CD4-positive, alpha-beta T cell treated with Interleukin-6 at 100 ng/mL for 8 hours (primary cell): ENCODE measurements around the gene CDK5.
"Not testable (repeated sequence)": the region's sequence is repeated elsewhere in the genome, so short reads cannot be mapped to it uniquely, and the experiment has no call there.

Source experiments
- DNase-seq: peaks from one replicate; pipeline ENCODE4 v3.0.0-alpha.2; 2020; ENCODE audit warnings: mixed read lengths, low spot score

The CDK5 gene

DNA sequence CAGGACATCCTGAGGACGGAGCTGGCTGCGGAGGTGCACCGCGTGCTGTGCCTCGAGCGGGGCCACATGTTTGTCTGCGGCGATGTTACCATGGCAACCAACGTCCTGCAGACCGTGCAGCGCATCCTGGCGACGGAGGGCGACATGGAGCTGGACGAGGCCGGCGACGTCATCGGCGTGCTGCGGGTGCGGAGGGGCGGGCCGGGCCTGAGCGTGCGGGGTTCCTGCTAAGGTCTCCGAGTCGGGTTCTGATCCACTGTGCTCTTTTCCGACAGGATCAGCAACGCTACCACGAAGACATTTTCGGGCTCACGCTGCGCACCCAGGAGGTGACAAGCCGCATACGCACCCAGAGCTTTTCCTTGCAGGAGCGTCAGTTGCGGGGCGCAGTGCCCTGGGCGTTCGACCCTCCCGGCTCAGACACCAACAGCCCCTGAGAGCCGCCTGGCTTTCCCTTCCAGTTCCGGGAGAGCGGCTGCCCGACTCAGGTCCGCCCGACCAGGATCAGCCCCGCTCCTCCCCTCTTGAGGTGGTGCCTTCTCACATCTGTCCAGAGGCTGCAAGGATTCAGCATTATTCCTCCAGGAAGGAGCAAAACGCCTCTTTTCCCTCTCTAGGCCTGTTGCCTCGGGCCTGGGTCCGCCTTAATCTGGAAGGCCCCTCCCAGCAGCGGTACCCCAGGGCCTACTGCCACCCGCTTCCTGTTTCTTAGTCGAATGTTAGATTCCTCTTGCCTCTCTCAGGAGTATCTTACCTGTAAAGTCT lies 43.8 kb downstream of the CDK5 start:
- DNase-seq = peak; percentile 93

DNA sequence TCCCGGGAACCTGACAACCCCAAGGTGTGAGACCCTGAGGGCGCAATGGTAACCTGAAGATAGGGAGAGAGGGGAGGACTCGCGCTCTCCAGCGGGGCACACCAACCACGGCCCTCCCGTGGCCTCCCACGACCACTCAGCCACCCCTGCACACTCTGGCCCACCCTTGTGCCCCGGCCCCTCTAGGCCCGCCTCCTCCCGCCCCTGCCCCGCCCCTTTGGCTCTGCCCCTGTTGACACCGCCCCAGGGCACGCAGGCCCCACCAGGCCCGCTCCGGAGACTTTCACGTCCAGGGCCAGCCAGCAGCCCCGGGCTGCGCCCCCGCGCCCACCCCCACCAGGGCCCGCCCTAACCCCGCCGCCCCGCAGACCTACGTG lies 44.4 kb downstream of the CDK5 start:
- DNase-seq = no peak

- DNase-seq = no peak
Measured at GRCh38 chr7:151012911-151013347, 44.8 kb downstream of the CDK5 start.

GRCh38 chr7:151012031-151012692 lies 45.5 kb downstream of the CDK5 start:
- no peak for DNase-seq

- not testable (repeated sequence) for DNase-seq
Measured at GRCh38 chr7:151011616-151012015, 46.1 kb downstream of the CDK5 start.

- no peak for DNase-seq
Measured at GRCh38 chr7:151011097-151011409, 46.6 kb downstream of the CDK5 start.

DNA sequence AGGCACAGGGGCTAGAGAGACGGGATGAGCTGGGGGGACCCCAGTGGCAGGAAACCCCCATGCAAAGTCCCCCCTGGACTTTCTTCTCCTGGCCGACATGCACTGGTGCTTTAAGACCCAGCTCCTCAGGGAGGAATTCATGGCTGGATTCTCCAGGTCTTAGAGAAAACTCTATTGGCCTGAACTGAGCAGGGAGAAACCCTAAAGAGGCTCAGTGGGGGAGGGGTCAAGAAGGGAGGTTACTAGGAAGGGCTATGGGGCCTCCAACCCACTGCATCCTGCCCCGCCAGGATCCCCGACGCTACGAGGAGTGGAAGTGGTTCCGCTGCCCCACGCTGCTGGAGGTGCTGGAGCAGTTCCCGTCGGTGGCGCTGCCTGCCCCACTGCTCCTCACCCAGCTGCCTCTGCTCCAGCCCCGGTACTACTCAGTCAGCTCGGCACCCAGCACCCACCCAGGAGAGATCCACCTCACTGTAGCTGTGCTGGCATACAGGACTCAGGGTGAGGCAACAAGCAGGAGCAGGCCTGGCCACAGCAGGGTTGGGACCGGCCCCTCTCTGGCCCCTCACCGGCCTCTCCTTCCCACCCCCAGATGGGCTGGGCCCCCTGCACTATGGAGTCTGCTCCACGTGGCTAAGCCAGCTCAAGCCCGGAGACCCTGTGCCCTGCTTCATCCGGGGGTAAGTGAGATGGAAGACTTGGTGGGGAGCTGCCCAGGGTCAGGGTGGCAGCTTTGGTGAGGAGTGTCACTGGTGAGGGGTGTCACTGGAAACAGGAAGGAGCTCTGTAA lies 47.2 kb downstream of the CDK5 start:
- peak; percentile 52 for DNase-seq

DNA sequence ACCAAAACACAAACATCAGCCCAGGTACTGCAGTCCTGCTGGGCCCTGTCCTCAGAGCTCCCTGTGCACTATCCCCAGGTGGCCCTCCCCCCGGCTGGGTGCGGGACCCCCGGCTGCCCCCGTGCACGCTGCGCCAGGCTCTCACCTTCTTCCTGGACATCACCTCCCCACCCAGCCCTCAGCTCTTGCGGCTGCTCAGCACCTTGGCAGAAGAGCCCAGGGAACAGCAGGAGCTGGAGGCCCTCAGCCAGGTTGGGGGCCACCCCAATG lies 47.7 kb downstream of the CDK5 start:
- no peak for DNase-seq

DNA sequence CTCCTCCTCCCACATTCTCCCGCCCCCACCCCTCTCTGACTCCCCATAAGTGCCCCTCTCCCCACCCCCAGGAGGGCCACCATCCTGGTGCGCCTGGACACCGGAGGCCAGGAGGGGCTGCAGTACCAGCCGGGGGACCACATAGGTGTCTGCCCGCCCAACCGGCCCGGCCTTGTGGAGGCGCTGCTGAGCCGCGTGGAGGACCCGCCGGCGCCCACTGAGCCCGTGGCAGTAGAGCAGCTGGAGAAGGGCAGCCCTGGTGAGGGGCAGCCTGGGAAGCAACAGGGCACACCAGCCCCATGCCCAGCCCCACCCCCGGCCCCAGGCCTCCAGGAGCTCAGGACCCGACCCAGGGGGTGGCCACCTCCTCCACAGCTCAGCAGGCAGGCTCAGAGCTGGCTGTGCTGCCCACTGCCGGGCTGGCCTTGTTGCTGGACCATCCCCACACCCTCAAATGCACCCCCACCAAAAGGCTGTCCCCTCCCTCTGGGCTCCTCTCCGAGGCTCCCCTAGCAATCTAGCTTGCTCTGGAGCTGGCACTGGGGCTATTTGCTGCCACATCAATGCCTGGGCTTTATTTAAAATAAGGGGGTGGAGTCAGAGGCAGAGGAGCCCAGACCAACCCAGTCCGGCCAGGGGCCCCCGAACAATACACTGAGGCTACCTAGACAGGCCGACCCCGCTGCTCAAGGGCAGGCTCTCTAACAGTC lies 48.2 kb downstream of the CDK5 start:
- no peak for DNase-seq

GRCh38 chr7:151008511-151009323 lies 49.0 kb downstream of the CDK5 start:
- DNase-seq = peak; percentile 80

DNA sequence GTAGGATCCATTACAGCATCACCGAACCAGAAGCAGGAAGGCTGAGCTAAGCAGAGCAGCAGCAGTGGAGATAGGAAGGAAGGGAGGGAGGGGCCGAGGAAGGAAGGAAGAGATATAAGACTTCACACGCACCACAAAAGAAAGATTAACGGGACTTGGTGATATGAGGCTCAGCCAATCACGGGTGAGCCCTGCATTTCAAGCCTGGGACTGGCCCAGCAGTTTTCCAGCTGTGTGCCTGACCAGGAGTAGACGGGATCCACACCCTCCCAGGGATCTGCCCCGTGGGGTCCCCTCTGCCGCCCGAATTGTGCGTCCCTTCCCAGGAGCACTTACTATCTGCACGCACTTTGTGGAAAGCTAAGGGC lies 49.6 kb downstream of the CDK5 start:
- peak; percentile 71 for DNase-seq

- no peak for DNase-seq
Measured at GRCh38 chr7:151007469-151007898, 50.2 kb downstream of the CDK5 start.

GRCh38 chr7:151006590-151007300 lies 51.0 kb downstream of the CDK5 start:
- DNase-seq = no peak

GRCh38 chr7:151005566-151005965 lies 52.1 kb downstream of the CDK5 start:
- no peak for DNase-seq
